HG02884 (cell line): Measurements from ENCODE around the gene RAB4B.
A peak's percentile ranks its signal among the peaks of the same experiment; 100 is the strongest.
"Not testable (repeated sequence)": the region's sequence is repeated elsewhere in the genome, so short reads cannot be mapped to it uniquely, and the experiment has no call there.

ENCODE experiments used
- ATAC-seq: cut with Tn5 transposase; IDR thresholded peaks from one replicate; pipeline ENCODE4 v1.9.1; 2021; ENCODE audit warnings: mild to moderate bottlenecking, moderate library complexity; ENCODE audit not compliant: unreplicated experiment

Gene RAB4B

DNA sequence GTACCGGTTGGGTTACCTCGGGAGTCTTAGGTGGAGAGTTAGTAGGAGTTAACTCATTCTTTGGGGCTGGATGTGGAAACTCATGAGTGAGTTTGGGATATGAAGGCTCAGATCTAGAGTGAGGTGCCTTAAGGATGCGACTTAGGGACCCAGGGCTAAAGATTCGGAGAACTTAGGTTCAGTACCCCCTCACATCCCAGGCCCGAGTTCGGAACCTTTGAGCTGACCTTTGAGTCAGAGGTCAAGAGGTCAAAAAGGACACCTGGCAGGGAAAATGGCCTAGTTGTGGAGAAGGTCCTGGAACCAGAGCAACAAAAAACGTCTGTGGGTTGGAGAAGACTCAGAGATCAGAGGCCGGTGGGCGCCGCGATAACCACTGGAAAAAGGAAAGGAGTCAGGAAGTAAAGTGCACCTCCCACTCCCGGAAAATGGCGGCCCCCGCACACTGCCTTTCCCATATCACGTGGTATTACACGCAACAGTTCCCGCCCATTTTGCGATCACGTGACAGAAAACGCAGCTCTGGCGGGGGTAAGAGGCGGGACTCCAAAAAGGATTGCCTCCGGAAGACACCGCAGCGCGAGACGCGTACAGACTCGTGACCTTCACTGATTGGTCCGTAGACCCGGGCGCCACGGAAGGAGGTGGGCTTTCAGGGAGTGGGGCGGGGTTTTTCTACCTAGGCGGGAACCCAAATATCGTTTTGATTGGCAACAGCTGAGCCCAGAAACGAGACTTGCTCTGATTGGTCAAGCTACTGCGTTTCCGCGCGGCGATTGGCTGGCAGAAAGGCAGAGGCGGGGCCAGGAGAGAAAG is 27.8 kb upstream of the RAB4B start, which contains the start of gene ACTMAP:
Gene ACTMAP (minus strand): TSS at position 420 of the 816 bp plus-strand sequence. CDS start 674 bp downstream, outside the sequence.
- peak; percentile 81 for ATAC-seq

GRCh38 chr19:40750874-40751537 is 27.0 kb upstream of the RAB4B start, which contains the start of gene SNRPA:
Gene SNRPA, plus strand, starts transcription at chr19:40751203. Its CDS starts 206 bp downstream, at chr19:40751409.
- peak; percentile 43 for ATAC-seq

GRCh38 chr19:40752257-40752781 is 25.7 kb upstream of the RAB4B start:
- ATAC-seq, result no peak

- no peak for ATAC-seq
Measured at GRCh38 chr19:40754611-40755247, 23.3 kb upstream of the RAB4B start.

DNA sequence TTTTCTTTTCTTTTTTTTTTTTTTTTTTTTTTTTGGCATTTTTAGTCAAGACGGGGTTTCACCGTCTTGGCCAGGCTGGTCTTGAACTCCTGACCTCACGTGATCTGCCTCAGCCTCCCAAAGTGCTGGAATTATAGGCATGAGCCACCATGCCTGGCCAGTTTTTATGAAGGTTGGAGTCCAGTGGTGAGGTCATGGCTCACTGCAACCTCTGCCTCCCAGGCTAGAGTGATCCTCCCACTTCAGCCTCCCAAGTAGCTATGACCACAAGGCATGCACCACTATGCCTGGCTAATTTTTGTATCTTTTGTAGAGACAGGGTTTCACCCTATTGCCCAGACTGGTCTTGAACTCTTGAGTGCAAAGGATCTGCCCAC is 22.8 kb upstream of the RAB4B start:
- no peak for ATAC-seq

- ATAC-seq, result no peak
Measured at GRCh38 chr19:40755791-40756190, 22.3 kb upstream of the RAB4B start.

GRCh38 chr19:40756502-40757110 is 21.4 kb upstream of the RAB4B start:
- no peak for ATAC-seq

GRCh38 chr19:40758491-40758890 is 19.6 kb upstream of the RAB4B start:
- ATAC-seq, result no peak

DNA sequence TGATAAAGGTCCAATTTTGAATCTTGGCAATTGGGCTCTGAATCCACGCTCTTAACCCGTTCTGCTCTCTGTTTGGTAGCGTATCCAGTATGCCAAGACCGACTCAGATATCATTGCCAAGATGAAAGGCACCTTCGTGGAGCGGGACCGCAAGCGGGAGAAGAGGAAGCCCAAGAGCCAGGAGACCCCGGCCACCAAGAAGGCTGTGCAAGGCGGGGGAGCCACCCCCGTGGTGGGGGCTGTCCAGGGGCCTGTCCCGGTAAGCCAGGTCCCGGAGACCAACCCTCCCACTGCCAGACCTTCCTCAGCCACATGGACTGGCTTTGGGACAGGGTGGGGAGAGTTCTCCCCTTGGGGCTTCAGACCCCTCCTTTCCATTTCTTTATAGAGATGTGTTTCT is 18.7 kb upstream of the RAB4B start:
- no peak for ATAC-seq

DNA sequence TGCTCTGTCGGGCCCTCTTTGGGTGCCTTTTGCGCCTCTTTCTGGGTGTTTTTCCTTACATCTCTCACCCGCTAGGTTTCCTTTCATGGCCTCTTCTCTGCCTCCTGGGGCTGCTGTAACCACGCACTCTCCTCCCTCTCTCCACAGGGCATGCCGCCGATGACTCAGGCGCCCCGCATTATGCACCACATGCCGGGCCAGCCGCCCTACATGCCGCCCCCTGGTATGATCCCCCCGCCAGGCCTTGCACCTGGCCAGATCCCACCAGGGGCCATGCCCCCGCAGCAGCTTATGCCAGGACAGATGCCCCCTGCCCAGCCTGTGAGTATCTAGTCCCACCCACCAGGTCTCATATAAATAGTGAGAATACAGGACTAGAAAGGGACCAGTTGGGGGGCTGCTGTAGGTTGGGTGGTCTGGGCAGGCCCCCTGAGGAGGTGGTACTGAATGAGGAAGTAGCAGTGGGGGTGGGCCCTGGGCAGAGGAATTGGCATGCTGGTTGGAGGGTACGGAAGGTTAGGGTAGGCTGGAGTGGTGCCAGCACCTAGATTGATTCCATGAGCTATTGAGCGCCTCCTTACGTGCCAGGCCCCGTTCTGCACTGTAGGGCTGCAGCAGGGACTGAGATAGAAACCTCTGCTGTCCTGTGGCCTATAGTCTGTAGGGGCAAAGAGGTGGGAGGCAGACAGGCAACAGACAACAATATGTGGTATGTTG is 15.1 kb upstream of the RAB4B start:
- ATAC-seq, result no peak

GRCh38 chr19:40763526-40763925 is 14.5 kb upstream of the RAB4B start:
- ATAC-seq, result no peak

DNA sequence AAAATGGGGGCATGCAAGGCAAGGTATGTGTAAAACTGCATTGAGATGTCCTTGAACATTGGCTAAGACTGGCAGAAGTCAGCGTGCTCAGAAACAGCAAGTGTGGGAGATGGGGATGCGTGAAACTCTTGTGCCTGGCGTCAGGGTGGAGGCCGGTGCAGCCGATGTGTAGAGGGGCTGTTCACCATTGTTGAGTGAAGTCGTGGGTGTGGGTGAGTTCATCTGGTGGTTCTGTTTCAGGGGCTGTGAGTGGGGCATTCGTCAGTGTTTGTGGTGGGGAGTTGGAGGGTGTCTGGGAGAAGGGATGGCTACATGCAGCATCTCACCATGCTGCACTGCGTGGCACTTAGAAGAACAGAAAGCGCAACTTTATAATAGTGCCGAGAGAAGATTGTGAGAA is 14.1 kb upstream of the RAB4B start:
- ATAC-seq, result no peak

- not testable (repeated sequence) for ATAC-seq
Measured at GRCh38 chr19:40766385-40766784, 11.7 kb upstream of the RAB4B start.

DNA sequence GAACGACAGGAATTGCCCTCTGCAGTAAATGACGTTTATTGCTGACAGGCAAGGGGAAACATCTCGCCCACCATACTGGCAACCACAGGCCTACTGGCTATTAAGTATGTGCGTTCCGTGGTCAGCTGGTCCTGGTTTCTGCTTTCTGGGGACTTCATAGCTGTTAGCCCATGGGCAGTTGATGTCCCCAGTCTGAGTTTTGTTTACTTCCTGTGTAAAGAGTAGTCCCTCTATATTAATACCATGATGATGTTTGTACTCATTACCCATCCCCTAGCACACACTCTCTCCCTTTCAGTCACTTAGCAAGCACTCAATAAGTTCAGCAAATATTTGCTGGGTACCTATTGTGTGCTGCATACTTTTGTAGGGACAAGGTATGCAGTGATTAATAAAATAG is 9.2 kb upstream of the RAB4B start:
- ATAC-seq, result no peak

DNA sequence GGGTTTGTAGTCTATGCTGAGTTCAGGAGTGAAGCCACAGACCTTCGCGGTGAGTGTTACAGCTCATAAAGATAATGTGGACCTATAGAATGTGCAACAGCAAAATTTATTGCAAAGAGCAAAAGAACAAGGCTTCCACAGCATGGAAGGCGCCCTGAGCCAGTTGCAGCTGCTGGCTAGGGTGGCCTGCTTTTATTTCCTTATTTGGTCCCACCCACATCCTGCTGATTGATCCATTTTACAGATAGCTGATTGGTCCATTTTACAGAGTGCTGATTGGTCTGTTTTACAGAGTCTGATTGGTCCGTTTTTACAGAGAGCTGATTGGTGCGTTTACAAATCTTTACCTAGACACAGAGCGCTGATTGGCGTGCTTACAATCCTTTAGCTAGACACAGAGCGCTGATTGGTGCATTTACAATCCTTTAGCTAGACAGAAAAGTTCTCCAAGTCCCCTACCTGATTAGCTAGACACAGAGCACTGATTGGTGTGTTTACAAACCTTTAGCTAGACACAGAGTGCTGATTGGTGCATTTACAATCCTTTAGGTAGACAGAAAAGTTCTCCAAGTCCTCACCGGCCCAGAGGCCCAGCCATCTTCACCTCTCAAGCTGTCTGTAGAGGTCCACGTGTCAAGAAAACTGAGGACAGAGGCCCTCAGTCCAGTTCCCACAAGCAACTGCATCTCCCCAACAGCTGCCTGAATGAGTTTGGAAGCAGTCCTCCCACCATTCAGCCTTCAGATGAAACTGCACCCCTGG is 6.8 kb upstream of the RAB4B start:
- not testable (repeated sequence) for ATAC-seq

DNA sequence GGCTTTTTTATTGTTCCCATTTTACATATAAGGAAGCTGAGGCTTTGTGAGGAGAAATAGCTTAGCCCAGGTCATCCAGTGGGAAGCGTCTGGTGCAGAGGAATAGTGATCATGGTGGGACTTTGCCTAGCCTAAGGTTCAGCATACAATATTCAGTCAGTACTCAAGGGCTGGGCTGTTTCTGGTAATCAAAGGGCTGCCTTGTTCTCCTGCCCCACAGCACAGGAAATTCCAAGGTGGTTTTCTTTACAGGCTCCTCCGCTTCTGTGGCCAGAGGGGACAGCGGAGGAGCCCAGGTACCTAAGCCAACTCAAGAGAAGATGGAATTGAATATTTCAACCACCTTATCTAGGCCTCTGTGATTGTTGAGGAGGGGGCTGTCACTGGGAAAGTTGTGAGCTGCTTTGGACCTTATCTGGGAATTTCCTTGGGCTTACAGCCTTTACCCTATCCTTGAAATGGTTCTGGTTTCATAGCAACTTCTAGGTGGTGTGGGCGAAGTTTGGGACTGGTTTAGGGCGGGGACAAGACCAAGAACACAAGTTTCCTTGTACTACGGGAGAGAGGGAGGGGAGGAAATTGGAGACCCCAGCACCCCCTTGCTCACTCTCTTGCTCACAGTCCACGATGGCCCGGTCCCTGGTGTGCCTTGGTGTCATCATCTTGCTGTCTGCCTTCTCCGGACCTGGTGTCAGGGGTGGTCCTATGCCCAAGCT is 3.0 kb upstream of the RAB4B start, which contains the start of gene MIA:
Gene MIA (plus strand): TSS at position 606 of the 716 bp plus-strand sequence. CDS start 22 bp downstream, at position 628.
- no peak for ATAC-seq

- ATAC-seq, result no peak
Measured at GRCh38 chr19:40775632-40776022, 2.4 kb upstream of the RAB4B start.

- no peak for ATAC-seq
Measured at GRCh38 chr19:40776364-40776763, 1.7 kb upstream of the RAB4B start.
